Measurements from ENCODE around the gene RARA. TPM values are rescaled to one million over a fixed set of nuclear protein-coding genes. Genes with fewer than 3 reads are reported as not detected.

Gene RARA
- total and polyA plus RNA-seq, 2 of the 4 experiments (the other 2 are of a cell fraction): 9.0 to 12.7 TPM

- dilution Hi-C loops (cut with HindIII; ENCODE audit: low sequenced_read_pairs, unreplicated experiment) (no loop called here), in situ Hi-C loops (cut with MboI; ENCODE audit: low sequenced_read_pairs) (loop anchor here (25.0 kb wide), 2 partner anchors 414 to 1289 kb away; partner anchors contain the start of genes KRT27 and KRT28), intact Hi-C loops (cut with micrococcal nuclease) (no loop called here)
- H2AFZ ChIP-seq (replicated peaks; ENCODE audit: low read length, poor library complexity): no peak overlapping the region
- H3K79me1 ChIP-seq (ENCODE audit: low read depth in 1 of 2, low read length in 2 of 2): no peaks in the 10 kb centered on the region
- H3K9ac ChIP-seq (ENCODE audit: low read depth, low read length): no peak overlapping the region
- no CpG with 5 or more reads among the region's 4 CpGs for WGBS, 2 experiments (ENCODE audit: extremely low coverage in 2 of 2, insufficient read length in 1 of 2)
- BruUV-seq (replicated peaks): no TSS peak
- no peak overlapping the region for H3K4me3 ChIP-seq (ENCODE audit: insufficient read depth, low read depth, low read length)
- no peak overlapping the region for H2BK120ac ChIP-seq (ENCODE audit: low read depth, low read length)
- no peak overlapping the region for H4K91ac ChIP-seq (ENCODE audit: insufficient read depth, low read depth, low read length)
- no peaks in the 10 kb centered on the region for H3K9me1 ChIP-seq (ENCODE audit: insufficient read depth, low read length)
- ChIA-PET POLR2A (ENCODE audit: unreplicated experiment) (no interaction called here), CTCF (no interaction called here)
- H3K27ac ChIP-seq (ENCODE audit: insufficient read depth, low read length): no peak overlapping the region
- no peak overlapping the region for H2AK9ac ChIP-seq (replicated peaks; ENCODE audit: low read depth, low read length, poor library complexity)
- no peak overlapping the region for H4K5ac ChIP-seq (ENCODE audit: low read depth, low read length)
- no peaks in the 10 kb centered on the region for H3K27me3 ChIP-seq (ENCODE audit: control insufficient read depth, insufficient read depth, low read length)
- DNase-seq: peak; percentile 83
- ATAC-seq (ENCODE audit: low read depth): peak; percentile 60
- H4K20me1 ChIP-seq (ENCODE audit: insufficient read depth, low read length): no peaks in the 10 kb centered on the region
- no peak overlapping the region for H2BK20ac ChIP-seq (ENCODE audit: low read depth, low read length)
- H2AK5ac ChIP-seq (ENCODE audit: low read depth, low read length): no peak overlapping the region
- H3K23ac ChIP-seq (ENCODE audit: low read depth, low read length): no peak overlapping the region
- H3K14ac ChIP-seq (replicated peaks; ENCODE audit: low read depth, low read length): no peak overlapping the region
- no peak overlapping the region for H3K4me2 ChIP-seq (ENCODE audit: low read depth, low read length)
- H2BK5ac ChIP-seq (ENCODE audit: low read depth, low read length, poor library complexity, severe bottlenecking): no peak overlapping the region
- TF ChIP-seq FOS (IDR thresholded peaks at IDR 0.05; ENCODE audit: low read depth, low read length): no peak
- peak; percentile 90 for TF ChIP-seq CEBPB (IDR thresholded peaks at IDR 0.05; ENCODE audit: low read depth, low read length)
- TF ChIP-seq RAD21 (IDR thresholded peaks at IDR 0.05; ENCODE audit: low read length): no peak
- no peak overlapping the region for H3K4ac ChIP-seq (ENCODE audit: low read depth, low read length)
- H3K56ac ChIP-seq (ENCODE audit: extremely low read depth, insufficient read depth, low read length): no peak overlapping the region
- 0 out of 2 replicates have a peak, but pooled peaks cover 2% of the 10 kb centered on the region for H3K9me3 ChIP-seq (ENCODE audit: control insufficient read depth, insufficient read depth, low read length)
- H3K36me3 ChIP-seq (ENCODE audit: control insufficient read depth, insufficient read depth, low read length): no peaks in the 10 kb centered on the region
- no peak overlapping the region for H3K18ac ChIP-seq (ENCODE audit: low read depth, low read length)
- no peaks in the 10 kb centered on the region for H3K4me1 ChIP-seq (ENCODE audit: control insufficient read depth, insufficient read depth, low read length)
- H4K8ac ChIP-seq (ENCODE audit: low read depth in 2 of 2, low read length in 2 of 2): no peak overlapping the region
- H2BK15ac ChIP-seq (ENCODE audit: low read depth, low read length): no peak overlapping the region
Measured at GRCh38 chr17:40373324-40373723, 64.3 kb downstream of the RARA start.

Data from IMR-90 (cell line).